Non-pigmented ciliary epithelial cell (primary cell): ENCODE measurements around the gene EPS8.
"Not testable (repeated sequence)": the region's sequence is repeated elsewhere in the genome, so short reads cannot be mapped to it uniquely, and the experiment has no call there.

Source experiments
- DNase-seq: peaks from one replicate; pipeline ENCODE4 v3.0.0-alpha.2; 2010; ENCODE audit warnings: low read depth

The EPS8 gene

DNA sequence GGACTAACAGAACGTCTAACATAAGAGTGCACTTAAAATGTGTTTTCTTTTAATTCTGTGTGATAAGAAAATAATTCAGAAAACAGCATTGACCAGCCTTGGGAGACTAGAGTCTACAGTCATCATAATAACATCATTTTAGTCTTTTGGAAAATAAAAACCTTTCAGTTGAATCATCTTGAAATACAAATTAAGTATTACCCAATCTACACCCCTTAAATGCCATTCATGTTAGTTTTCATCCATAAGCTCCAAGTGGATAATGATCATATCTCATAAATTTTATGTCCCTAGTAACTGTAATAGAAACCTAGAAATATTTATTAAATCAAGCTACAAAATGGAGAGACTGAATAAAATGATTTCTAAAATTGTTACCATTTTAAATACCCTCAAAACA, 32.4 kb downstream of the EPS8 start:
- no peak for DNase-seq

DNA sequence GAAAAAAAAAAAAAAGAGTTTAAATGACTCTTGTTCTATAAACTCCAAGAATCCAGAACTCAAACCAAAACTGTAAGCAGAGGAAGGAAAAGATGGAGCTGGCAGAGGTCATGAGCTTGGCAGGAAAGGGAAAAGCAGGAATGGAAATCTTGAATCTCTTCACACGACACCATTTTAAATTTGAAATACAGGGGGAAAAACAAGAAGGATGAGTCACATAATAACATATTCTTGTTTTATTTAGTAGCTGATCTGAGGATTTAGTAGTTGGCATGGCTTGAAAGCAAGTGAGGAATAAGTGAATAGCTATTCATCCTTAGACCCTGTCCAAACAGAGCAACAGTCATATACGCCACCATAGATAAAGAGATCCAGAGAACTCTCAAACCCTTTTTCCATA, 35.0 kb downstream of the EPS8 start:
- DNase-seq = no peak

DNA sequence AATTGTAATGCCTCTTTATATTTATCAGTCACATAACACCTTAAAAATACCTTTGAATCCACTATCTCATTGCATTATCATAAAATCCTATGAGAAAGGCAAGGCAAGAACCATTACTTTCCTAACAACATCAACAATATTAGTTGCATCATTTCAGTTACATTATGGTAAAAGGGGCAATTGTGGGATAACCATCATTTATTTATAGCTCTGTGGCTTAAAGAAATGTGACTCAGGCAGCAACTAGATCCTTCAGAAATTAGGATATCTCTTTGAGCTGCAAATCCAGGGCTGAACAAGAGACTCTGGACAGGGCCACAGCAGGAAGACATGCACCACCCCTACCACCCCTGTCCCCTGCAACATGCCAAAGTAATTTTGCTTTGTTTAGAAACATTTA, 36.4 kb downstream of the EPS8 start:
- DNase-seq = no peak

DNA sequence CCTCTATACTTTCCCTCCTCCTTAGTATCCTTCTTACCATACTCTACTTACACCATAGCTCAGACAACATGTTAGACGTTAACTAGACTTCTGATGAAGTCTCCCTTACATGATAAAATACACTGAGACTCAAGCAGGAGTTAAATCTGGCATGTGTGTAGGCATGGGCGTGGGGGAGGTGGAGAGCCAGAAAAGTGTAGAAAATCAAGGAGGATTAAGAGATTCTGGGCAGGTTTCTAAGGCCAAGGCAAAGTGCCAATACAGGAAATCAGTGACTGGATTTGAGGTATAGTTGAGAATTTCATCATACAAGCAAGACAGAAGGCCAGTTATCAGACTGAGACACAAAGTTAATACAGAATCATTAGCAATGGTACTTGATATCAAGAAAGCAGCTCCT, 37.4 kb downstream of the EPS8 start:
- no peak for DNase-seq

DNA sequence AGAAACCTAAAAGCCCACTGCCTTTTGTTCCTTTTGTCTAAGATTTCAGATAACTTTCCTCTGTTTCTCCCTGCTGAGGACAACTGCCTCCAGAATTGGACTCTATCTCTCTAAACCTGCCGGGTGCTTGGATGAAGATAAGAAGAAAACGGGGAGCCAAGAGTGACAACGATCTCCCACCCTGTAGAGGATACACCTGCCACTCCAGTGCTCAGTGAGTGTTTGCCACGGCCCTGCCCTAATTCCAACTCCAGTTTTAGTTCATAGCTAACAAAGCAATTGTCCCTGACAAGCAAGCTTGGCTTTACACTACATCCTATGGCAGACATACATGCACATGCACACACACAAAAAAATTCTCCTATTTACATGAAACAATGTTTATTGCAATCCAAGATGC, 39.3 kb downstream of the EPS8 start:
- no peak for DNase-seq

DNA sequence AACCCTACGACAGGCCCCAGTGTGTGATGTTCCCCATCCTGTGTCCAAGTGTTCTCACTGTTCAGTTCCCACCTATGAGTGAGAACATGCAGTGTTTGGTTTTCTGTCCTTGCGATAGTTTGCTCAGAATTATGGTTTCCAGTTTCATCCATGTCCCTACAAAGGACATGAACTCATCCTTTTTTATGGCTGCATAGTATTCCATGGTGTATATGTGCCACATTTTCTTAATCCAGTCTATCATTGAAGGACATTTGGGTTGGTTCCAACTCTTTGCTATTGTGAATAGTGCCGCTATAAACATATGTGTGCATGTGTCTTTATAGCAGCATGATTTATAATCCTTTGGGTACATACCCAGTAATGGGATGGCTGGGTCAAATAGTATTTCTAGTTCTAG, 47.3 kb downstream of the EPS8 start:
- not testable (repeated sequence) for DNase-seq

DNA sequence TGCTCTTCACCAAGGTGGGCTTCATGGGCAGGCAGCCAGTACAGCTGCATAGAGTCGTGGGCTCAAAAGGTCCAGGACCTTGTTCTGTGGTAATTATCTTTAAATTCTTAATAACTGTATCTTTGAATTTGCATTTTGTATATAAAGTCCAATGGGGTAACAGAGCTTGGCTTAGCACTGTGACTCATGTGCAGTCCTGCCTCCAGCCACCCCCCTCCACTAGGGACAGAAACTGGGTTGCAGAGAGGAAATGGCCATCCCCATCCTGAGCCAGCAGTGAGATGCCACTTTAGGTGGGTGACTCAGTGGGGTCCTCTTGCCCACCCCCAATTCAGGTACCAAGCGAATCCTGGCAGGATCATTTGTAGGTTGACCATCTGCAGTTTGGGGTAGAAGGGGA, 48.1 kb downstream of the EPS8 start:
- DNase-seq = no peak

DNA sequence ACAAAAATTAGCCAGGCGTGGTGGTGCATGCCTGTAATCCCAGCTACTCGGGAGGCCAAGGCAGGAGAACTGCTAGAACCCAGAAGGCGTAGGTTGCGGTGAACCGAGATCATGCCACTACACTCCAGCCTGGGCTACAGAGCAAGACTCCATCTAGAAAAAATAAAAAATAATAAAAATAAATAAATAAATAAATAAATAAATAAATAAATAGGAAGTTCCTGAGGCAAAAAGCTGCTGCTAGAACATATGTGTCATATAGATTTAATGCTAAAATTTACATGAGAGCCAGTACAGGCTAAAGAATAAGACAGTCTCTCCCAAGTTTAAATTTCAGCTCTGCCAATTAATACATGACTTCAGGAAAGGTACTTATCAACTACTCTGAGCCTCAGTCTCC, 48.8 kb downstream of the EPS8 start:
- DNase-seq = not testable (repeated sequence)

DNA sequence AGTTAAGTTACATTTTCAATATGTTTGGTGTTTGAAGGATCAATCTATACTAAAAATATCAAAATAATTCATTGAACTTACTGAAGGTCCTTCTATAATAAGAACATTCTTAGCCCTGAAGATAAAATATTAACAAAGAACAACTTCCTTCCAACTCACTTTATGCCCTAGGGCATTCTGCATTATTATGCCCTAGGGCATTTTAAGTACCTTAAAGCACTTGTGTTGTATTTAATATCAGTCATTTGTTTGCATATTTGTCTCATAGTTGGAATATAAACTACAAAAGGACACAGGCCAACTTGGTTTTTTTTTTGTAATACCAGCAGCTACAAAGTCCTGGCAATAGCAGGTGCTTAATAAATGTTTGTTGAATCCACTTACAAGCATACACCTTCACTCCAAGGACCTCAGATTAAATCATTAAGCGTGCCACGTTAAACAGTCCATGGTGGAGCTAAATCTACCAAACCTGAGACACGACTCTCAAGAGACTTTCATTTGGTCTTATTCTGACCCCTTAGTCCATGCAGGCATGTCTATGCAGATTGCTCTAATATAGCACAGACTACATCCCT, 50.7 kb downstream of the EPS8 start:
- no peak for DNase-seq

DNA sequence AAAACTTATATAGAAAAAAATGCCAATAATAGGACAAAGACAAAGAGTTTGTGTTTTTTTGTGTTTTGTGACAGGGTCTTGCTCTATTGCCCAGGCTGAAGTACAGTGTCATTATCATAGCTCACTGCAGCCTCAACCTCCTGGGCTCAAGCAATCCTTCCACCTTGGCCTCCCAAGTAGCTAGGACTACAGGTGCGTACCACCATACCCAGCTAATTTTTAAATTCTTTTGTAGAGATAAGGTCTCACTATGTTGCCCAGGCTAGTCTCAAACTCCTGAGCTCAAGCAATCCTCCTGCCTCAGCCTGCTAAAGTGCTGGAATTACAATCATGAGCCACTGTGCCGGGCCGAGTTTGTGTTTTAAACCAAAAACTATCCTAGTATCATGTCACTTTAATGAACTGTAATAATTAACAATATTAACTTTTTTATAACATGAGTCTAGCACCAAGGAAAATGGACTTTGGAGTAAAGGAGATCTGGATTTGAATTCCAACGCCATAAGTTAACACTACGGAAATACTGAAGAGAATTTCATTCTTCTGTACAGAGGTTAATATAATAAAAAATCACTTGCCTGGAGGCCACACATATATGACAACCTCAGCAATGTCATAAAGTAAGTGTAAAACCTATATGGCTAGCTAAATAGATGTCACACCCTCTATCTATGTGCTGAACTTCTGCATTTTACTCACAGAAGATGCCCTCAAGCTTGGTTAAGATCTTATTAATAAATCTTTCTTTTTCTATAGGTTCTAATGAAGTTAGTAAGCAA, 53.2 kb downstream of the EPS8 start:
- no peak for DNase-seq

DNA sequence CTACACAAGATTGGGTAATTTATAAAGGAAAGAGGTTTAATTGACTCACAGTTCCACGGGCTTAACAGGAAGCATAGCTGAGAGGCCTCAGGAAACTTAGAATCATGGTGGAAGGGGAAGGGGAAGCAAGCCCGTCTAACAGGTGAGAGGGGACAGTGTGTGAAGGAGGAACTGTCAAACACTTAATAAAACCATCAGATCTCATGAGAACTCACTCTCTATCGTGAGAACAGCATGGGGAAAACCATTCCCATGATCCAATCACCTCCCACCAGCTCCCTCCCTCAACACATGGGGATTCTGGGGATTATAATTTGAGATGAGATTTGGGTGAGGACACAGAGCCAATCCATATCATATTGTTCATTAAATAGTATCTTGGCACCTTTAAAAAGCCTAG, 56.1 kb downstream of the EPS8 start:
- no peak for DNase-seq

DNA sequence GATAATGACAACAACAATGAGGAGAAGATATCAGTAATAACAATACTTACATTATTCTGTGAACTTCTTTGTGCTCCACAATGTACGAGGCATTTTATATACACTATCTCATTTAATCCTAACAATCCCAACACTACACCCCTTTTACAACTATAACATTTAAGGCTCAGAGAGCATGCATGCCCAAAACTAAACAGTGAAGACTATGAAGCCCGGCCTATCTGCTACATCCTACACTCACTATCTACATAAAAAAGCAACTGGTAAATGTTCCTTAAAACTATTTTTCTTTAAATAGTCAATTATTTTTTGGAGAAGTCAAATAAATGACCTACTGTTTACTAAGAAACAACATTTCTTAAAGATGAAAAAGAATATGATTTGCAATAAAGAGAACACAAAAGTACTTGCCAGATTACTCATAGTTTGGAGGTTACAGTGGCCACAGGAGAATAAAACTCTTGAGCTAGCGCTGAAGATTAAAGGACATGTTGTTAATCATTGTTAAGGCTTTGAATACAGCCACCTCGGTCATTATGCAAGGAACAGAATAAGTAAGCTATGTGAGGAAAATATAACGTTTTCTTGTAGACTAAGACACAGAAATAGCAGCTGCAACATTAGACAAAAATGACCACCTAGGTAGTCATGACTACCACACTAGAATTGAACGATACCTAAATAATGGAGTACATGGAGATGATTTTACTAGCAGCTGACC, 56.7 kb downstream of the EPS8 start:
- DNase-seq = no peak

DNA sequence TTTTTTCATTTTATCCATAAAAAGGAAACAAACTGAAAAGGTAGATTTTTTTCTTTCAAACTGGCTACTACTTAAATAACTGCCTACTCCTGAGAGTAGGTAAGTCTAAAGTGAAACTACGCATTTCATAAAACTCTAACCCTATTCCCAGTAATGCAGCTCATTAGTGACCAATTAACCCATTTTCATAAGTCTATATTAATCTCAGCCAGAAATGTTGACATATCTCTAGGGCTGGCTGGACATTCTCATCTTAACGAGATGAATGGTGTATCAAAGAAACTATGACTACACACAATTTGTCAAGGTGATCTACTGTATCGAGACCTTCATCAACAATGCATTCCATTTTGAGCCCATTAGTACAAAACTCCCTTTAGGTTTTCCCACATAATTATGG, 57.2 kb downstream of the EPS8 start:
- DNase-seq = no peak

DNA sequence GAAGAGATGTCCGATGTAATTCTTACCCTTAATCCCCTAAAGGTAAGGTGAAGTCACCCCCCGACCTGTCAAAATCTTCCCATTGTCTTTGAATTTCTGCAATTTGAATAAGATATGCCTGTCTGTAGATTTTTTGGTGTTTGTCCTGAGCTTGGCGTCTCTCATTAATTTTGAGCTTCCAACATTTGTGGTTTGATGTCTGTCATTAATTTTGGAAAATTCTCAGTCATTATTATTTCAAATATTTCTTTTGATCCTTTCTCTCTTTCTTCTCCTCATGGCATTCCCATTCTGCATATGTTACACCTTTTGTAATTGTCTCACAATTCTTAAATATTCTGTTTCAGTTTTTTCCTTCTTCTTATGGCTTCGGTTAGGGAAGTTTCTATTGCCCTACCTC, 60.1 kb downstream of the EPS8 start:
- no peak for DNase-seq

DNA sequence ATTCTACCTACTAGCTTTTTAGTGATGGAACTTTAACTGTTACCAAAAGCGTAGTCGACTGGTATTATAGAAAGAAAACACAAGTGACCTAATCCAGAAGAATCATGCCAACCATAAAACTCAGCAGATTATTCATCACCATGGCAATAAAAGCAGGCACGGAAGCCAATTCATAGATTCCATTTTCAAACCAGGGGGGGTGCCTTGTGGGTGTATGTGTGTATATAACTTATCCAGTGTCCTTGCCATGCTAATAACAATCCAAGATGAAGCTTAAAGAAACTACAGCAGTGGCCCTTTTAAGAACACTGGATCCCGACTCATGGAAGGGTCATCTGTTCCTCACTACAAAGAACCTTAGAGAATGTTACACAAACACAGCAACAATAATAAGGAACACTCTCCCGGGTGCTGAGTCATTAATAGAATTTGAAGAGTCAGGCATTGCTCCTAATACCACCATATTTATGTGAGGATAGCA, 61.0 kb downstream of the EPS8 start:
- DNase-seq = peak; percentile 43

DNA sequence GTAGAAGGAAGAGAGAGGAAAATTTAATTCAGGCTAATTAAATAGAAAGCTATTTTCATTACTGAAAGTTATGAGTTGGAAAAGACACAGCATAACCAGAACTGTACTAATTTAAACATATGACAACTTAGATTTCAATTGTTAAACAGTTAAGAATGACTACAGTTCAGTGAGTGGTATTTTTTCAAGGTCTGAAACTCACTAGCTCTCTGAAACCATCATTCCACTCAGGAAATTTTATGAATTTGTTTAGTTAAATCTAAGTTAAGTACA, 62.4 kb downstream of the EPS8 start:
- DNase-seq = no peak

DNA sequence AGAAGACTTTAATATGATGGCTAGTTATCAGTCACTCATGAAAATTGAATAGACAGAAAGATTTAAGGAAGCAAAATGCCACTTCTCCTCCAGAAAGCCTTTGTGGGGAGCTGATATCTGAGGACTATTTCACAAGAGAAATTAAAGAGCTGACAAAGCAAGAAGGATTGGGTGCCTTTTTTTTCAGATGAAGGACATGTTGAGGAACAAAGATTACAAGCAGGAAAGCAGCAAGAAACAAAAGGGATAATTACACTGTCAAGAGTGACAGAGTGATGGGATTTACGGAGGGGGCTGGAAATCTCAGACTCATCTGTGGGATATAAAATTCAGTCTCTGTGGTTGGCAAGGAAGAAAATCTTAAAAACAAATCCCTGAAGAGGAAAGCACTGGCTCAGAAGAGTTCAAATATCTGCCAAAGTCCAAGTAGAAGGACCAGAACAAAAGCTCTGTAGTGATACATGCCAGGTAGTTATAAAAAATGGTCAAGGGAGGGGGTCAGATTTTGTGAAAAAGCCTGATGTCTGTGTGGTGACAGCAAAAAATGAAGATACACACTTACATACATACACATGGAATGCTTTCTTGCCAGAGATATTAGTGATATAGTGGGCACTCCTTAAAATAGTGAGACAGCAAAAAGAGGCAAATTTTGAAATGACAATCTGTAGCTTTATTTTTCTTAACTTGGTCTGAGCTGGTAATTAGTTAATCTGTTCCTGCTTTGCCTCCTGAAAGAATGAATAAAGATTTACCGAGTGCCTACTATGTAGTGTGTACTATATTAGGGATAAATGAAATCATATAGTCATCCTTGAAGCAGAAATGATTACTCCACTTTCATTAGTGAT, 62.9 kb downstream of the EPS8 start:
- DNase-seq = no peak

DNA sequence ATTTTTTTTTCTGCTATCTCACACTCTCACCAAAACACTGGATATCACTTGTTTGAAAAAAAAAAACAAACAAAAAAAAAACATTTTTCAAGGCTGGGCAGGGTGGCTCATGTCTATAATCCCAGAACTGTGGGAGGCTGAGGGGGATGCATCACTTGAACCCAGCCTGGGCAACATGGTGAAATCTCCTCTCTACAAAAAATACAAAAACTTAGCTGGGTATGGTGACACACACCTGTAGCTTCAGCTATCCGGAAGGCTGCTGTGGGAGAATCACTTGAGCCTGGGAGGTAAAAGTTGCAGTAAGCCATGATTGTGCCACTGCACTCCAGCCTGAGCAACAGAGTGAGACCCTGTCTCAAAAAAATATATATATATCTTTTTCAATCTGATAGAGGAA, 66.2 kb downstream of the EPS8 start:
- DNase-seq = no peak

DNA sequence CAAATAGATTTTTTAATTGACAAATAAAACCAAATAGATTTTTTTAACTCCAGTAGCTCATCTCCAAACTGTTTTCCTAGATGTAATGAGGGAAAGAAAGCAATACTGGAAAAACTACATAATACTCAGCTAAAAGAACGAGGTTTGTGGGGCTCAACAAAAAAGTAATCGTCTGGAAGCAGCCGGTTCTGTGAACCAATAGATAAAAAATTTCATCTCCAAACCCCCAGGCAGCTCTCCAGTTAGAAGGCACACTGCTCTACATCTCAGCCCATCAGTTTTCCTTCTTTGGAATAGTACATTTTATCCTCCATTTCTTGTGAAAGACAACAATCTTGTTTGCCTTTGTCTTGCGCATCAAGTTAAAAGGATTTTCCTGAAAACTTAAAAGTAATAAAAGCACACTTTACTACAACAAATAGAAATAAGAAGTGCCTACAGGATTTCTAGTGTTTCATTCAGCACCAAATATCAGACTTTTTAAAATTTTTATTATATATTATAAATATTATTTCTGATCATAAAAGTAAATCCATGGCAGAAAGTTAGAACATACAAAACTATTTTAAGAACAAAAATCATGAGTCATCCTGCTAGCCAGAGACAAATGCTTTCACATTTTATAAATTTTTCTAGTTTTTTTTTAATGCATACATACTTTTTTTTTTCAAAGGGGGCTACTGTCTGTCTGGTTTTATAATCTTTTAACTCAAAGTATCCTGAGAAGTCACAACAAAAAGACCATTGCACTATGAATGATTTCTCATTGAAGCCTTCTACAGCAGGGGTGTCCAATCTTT, 67.7 kb downstream of the EPS8 start:
- no peak for DNase-seq

DNA sequence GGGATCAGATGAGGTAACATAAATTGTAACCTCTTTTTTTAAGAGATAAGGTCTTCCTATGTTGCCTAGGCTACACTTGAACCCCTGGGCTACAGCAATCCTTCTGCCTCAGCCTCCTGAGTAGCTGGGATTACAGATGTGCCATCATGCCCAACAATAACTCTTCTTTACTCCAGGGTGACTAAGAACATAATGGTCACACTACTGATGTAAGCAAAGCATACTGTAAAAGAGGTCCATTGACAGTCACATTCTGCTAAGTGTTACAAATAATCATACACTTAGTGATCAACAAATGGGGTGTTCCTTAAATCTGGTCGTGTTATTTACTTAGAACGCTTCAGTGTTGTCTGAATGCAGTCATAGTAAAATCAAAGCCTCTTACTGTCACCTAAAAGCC, 68.9 kb downstream of the EPS8 start:
- no peak for DNase-seq

DNA sequence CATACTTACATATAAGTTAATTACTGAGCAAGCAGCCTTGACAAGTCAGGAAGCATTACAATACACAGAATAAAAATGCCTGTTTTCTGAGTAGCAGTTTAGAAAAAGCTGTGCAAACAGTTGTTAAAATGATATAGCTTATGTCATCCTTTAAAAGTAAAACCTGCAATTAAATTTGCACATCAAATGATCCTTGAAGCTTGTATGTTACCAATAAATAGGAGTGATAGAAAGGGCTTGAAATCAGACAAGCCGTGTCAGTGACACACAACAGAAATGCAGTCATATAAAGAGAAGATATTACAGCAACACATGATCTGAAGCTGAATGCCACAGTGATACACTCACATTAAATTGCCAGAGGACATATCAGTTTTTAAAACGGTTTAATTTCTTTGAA, 70.0 kb downstream of the EPS8 start:
- no peak for DNase-seq
